ENCODE results near the gene E2F2. TPM values are rescaled to one million over a fixed set of nuclear protein-coding genes. Genes with fewer than 3 reads are reported as not detected.

The E2F2 gene
- total and polyA plus RNA-seq, 8 donors: 3.2 to 5.8 (median 4.2) TPM

DNA sequence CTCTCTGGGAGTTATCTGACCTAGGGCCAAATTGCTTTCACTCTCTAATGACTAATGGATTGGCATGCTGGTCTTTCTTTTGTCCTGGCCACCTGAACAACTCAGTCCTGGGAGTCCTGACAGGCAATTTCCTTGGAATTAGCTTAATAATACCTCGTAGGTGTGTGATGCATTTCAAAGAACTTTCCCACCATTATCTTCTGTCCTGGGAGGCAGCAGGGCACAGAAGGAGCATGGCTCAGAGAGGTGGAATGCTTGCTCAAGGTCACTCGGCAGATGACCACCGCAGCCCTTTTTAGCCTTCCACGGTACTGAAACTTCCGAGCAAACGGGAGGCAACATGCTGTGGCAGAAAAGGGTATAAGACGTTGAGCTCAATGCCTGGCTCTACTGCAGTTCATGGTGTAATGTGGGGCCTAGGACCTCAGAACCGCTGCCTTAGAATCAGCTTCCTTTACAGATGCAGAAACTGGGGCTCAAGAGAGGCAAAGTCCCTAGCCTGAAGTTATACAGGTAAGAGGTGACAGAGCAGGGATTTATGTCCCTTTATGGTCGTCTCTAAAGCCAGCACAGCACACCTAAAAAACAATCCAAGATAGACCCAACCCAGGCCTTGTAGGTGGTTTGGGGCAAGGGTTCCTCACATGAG, 25.1 kb upstream of the E2F2 start:
- Histone ChIP-seq H3K27ac (peak overlapping the region; percentile 95 to 96), H3K4me3 (peak overlapping the region; percentile 1 to 89), H3K36me3 (peaks cover 0 to 3% of the 10 kb centered on the region in 2 donors), H3K27me3 (peaks cover 0 to 60% of the 10 kb centered on the region in 2 donors), H3K9me3 (no peaks in the 10 kb centered on the region), H3K4me1 (peaks cover 39 to 70% of the 10 kb centered on the region in 2 donors)
- DNase-seq (no peak), ATAC-seq (no peak)
- intact Hi-C loops (cut with DNase I): no loop called here
- TF ChIP-seq, protein P1, sequence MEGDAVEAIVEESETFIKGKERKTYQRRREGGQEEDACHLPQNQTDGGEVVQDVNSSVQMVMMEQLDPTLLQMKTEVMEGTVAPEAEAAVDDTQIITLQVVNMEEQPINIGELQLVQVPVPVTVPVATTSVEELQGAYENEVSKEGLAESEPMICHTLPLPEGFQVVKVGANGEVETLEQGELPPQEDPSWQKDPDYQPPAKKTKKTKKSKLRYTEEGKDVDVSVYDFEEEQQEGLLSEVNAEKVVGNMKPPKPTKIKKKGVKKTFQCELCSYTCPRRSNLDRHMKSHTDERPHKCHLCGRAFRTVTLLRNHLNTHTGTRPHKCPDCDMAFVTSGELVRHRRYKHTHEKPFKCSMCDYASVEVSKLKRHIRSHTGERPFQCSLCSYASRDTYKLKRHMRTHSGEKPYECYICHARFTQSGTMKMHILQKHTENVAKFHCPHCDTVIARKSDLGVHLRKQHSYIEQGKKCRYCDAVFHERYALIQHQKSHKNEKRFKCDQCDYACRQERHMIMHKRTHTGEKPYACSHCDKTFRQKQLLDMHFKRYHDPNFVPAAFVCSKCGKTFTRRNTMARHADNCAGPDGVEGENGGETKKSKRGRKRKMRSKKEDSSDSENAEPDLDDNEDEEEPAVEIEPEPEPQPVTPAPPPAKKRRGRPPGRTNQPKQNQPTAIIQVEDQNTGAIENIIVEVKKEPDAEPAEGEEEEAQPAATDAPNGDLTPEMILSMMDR (IDR thresholded peaks at IDR 0.05): no peak

DNA sequence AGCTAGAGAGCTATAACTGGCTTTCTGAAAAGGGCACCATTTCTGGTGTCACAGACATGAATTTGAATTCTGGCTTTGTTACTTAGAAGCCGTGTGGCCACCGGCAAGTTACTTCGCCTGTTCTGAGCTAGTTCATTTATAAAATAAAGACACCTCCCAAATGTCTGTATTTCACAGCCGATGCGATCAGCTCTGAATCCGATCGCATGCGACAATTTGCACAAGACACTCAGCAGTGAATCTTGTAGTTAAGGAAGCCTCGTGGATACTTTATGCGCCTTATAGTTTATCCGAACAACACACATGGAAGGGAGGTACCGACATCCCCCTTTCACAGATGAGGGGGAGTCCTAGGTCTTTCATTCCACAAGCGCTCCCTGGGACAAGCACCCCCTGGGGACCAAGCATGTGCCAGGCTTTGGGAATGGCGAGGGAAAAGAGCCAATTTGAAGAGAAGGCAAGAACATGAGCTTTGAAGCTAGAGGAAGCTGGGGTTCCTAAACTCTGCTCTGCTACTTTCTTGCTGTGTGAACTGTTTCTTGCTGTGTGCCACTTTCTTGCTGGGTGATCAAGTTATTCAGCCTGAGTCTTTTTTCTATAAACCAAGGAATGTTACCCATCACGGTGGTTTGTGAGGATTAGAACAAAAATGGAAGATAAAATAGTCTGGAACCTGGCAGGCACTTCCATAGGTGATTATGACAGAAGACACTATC, 24.4 kb upstream of the E2F2 start:
- peaks cover 0 to 60% of the 10 kb centered on the region in 2 donors for H3K27me3 ChIP-seq
- DNase-seq: peak in 1 of 4 donors; percentile 53
- intact Hi-C loops (cut with DNase I): no loop called here
- no peaks in the 10 kb centered on the region for H3K9me3 ChIP-seq
- H3K36me3 ChIP-seq: peaks cover 0 to 3% of the 10 kb centered on the region in 2 donors
- H3K27ac ChIP-seq: peak overlapping the region; percentile 95 to 96
- H3K4me3 ChIP-seq: peak overlapping the region; percentile 28 to 89
- no peak for ATAC-seq
- H3K4me1 ChIP-seq: peaks cover 32 to 64% of the 10 kb centered on the region in 2 donors
- TF ChIP-seq, protein P1 (IDR thresholded peaks at IDR 0.05): no peak

DNA sequence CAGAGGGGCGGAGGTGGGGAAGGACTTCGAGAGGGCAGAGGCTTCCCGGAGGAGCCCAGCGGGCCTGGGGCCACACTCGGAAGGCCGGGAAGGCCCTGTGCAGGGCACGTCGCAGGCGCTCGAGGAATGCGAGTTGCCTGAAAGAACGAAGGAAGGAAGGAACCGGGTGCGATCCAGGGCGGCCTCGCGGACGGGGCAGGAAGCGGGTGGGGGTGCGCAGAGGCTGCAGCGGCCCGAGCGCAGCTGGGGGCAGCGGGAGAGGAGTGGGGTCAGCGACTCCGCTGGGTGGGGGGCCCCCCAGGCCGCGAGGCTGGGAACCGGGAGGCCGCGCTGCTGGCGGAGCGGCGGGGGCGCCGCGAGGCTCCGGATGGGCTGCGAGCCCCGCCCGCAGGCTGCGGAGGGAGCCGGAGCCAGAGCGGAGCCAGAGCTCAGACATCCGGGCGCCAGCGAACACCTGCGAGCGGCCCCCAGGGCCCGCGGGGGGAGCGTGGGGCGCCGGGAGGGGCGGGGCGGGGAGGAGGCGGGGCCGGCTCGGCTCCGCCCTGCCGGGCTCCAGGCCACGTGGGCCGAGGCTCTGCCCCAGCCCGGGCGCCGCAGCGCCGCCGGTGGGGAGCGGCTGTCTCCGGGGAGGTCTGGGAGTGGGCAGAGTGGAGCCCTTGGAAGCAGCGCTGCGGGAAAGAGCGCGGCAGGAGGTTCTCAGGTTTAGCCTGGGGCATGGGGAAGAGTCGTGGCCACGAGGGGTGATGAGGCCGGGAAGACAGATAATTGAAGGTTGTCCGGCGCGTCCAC, 23.6 kb upstream of the E2F2 start:
- TF ChIP-seq, protein P1 (IDR thresholded peaks at IDR 0.05): no peak
- H3K4me1 ChIP-seq: peaks cover 26 to 56% of the 10 kb centered on the region in 2 donors
- no peaks in the 10 kb centered on the region for H3K9me3 ChIP-seq
- peak overlapping the region; percentile 28 to 89 for H3K4me3 ChIP-seq
- intact Hi-C loops (cut with DNase I): no loop called here
- DNase-seq: peak; percentile 85 to 95 (median 89)
- peaks cover 0 to 3% of the 10 kb centered on the region in 2 donors for H3K36me3 ChIP-seq
- H3K27me3 ChIP-seq: peaks cover 0 to 60% of the 10 kb centered on the region in 2 donors
- ATAC-seq: peak; percentile 73
- peak overlapping the region; percentile 95 to 96 for H3K27ac ChIP-seq

DNA sequence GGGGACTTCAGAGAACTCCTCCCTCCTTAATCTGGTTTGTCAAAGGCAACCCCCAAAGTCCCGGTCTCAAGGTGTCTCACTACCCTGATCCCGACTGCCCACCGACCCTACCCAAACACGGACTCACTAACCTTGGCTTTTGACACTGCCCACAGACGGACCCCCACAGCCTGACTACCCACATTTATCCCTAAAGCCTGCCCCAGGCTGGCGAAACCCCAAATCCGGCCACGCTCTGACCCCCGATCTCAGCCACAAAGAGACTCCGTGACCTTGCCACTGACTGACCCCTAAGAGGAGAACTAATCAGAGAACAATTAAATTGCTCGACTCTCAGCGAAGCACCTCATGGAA, 23.1 kb upstream of the E2F2 start:
- Histone ChIP-seq H3K27me3 (peaks cover 0 to 60% of the 10 kb centered on the region in 2 donors), H3K4me3 (peak overlapping the region in 1 of 2 donors; percentile 89), H3K36me3 (peaks cover 0 to 3% of the 10 kb centered on the region in 2 donors), H3K9me3 (no peaks in the 10 kb centered on the region), H3K4me1 (peaks cover 26 to 54% of the 10 kb centered on the region in 2 donors), H3K27ac (peak overlapping the region; percentile 86 to 96)
- ATAC-seq (no peak), DNase-seq (no peak)
- TF ChIP-seq, protein P1 (IDR thresholded peaks at IDR 0.05): no peak
- intact Hi-C loops (cut with DNase I): no loop called here

Measured in left lung (tissue), 10 donors.